Activated T-cell treated with anti-CD3 and anti-CD28 coated beads, Interleukin-2, amount 50 U/mL, for 48 hours (primary cell): ENCODE measurements around the gene HMG20A.
"Not testable (repeated sequence)": the region's sequence is repeated elsewhere in the genome, so short reads cannot be mapped to it uniquely, and the experiment has no call there.

Source experiments
- DNase-seq, 2 experiments: peaks; one replicate each; pipeline ENCODE4 v3.0.0-alpha.2; 2020

Gene HMG20A

GRCh38 chr15:77409259-77410156, 11.2 kb upstream of the HMG20A start:
- DNase-seq: no peak

- not testable (repeated sequence) for DNase-seq
Measured at GRCh38 chr15:77410157-77410500, 10.6 kb upstream of the HMG20A start.

- DNase-seq: no peak
Measured at GRCh38 chr15:77410701-77411618, 9.7 kb upstream of the HMG20A start.

GRCh38 chr15:77411619-77411976, 9.1 kb upstream of the HMG20A start:
- no peak for DNase-seq

DNA sequence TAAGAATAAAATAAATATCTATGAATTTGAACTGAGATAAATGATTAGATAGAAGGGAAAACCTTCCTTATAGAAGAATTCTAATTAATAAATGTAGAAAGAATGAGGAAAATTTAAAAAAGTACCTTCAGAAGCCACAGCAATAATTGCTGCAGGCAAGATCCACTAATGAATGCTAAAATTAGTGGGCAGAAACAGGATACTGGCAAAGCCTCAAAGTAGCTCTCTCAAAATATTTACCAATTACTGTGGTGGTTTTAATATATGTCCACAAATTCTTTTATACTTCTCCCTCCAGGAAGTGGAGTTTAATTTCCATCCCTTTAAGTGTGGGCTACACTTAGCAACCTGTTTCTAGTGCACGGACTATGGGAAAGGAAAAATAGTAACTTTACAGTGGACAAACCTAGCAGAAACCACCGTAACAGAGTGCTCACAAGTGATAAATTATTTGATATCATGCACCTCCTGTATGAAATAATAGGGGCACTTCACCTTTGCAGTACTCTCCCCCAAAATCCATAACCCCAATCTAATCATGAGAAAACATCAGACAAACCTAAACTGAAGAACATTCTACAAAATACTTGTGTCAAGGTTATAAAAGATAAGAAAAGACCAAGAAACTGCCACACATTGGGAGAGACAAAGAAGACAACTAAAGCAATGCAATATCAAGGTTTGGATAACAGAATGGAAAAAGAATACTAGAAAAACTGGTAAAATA, 7.6 kb upstream of the HMG20A start:
- no peak for DNase-seq

- DNase-seq: no peak
Measured at GRCh38 chr15:77413699-77414349, 6.9 kb upstream of the HMG20A start.

GRCh38 chr15:77414789-77415442, 5.8 kb upstream of the HMG20A start:
- no peak for DNase-seq

- no peak for DNase-seq
Measured at GRCh38 chr15:77415450-77416147, 5.1 kb upstream of the HMG20A start.

GRCh38 chr15:77416148-77416455, 4.6 kb upstream of the HMG20A start:
- no peak for DNase-seq

DNA sequence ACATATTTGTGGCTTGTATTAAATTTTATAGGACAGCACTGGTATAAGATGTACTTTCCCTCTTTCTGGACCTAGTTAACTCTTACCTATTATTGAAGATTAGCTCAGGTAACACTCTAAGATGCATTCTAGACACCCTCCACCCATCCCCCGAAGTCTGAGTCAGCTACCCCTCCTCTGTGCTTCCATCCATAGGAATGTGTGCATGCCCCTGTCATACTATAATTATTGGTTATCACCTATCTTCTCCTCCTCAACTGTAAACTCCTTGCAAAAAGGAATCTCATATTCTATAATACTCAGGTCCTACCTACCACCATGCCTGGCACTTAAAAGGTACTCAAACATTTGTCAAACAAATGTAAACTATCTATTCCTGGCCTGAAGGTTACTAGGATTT, 3.7 kb upstream of the HMG20A start:
- DNase-seq: no peak

DNA sequence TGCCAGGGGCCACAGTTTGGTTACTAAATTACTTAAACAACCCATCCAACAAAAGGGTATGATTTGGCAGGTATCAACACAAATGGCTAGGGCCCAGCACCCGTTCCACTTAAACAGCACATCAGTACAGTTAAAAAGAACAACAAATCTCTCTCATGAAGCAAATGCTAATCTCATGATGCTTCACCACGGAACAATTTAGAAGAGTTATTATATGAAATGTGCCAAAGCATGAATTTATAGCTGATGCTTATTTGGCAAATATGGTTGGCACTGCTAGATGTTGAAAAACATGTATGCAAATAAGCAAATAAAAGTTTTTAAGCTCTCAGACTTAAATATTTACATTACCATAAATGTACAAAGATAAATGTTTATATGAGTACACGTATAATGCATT, 3.1 kb upstream of the HMG20A start:
- no peak for DNase-seq

- DNase-seq: no peak
Measured at GRCh38 chr15:77418391-77418965, 2.2 kb upstream of the HMG20A start.

GRCh38 chr15:77418966-77419835, 1.5 kb upstream of the HMG20A start:
- DNase-seq: peak; percentile 60 to 70

DNA sequence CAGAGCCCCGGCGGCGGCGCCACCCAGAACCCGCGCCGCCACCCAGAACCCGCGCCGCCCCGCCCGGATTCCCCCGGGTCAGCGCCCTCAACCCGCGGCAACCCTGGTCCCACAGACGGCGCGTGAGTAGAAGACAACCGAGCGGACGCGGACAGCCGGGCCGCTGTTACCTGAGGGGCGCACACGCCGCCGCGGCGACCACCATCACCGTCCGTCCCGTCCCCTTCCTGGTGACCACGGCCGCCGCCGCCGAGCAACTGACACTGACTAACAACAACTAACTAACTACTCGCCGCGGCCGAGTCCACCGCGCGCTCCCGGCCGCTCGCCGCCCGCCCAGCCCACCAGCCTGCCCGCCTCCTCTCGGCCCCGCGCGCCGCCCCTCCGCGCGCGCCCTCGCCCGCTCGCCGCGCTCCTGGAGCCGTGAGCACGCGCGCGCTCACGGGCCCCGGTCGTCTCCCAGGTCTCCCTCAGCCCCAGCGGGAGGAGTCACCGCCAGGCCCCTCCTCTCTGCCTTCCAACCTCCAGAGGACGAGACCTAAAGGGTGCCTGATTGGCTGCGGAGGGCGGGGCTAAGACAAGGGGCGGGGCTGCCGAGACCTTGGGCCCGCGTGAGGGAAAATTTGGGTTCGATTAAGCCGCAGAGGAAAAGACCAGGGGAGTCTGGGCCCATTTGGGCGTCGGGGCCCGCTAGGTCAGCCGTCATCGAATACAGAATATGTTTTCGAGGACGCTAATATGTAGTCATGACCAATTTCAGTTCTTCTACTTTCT, 665 bp upstream of the HMG20A start, which contains the start of gene PEAK1:
PEAK1 (minus strand) TSS at position 269 of the 774 bp plus-strand sequence. CDS start 238,178 bp downstream, outside the sequence.
- peak; percentile 100 for DNase-seq

DNA sequence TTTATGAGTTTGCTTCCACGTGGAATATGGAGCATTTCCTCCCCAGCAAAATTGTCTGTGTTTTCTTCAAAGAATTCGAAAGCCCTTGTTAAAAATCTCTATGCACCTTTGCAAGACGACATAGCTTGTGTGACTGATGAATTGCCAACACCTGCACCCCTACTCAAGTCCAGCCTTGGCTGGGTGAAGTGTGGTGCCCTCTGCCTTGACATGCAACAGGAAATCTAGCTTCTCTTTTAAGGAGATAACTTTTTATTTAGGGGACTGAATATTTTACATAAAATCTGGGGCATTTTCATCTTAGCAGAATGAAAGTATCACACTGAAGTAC, 647 bp downstream of the HMG20A start:
- no peak for DNase-seq

DNA sequence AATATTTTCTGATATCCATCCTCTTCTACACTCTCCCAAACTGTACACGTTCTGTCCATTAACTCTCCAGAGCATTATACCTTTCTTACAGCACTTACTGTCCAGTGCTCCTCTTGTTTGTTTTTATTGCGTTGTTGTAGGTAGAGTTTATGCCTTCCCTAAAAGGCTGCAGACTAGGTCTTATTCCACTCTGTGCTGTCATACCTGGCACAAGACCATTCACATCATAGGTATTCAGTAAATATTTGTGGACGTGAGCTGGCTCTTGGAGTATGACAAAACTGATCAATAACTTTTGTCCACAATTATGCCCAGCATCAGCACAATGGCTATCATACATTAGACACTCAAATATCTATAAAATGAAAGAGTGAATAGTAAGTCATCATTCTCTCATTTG, 4.4 kb downstream of the HMG20A start:
- no peak for DNase-seq

- no peak for DNase-seq
Measured at GRCh38 chr15:77426377-77426776, 5.7 kb downstream of the HMG20A start.

DNA sequence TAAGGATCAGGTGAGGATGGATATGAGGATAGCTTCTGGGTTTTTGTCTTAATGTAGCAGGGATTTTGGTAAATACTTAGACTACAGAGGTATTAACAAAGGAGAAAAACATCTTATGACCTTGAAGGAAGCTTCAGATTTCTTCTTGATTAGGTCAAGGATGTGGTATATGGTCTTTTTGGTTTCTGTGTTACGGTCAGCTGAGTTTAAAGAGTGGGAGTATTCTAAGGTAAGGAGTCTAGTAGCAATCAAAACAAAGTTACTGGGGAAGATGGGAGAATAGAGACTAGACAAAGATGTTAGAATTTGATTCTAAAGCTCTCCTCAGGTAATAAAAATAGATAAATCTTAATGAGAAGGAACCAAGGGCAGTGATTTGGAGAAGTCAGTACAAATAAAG, 6.2 kb downstream of the HMG20A start:
- DNase-seq: no peak

- no peak for DNase-seq
Measured at GRCh38 chr15:77430213-77430612, 9.5 kb downstream of the HMG20A start.

DNA sequence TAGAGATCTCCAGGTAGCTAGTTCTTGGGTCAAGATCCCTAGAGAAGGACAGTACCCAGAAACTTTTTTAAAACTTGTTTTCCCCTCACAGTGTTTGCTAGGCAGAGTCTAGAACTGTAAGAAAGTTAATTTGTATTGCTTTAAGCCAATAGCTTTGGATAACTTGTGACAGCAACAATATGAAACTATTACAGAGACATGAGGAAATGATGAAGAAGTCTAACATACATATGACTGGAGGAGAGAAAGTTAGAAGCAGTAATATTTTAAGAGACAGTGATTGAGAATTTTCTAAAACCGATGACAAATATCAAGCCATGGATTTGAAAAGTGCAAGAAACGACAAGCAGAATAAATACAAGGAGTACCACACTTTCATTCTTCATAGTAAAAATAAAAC, 10.0 kb downstream of the HMG20A start:
- no peak for DNase-seq
